Lower lobe of right lung (tissue), 2 donors: Measurements from ENCODE around the gene ZP1. TPM values are rescaled to one million over a fixed set of nuclear protein-coding genes. Genes with fewer than 3 reads are reported as not detected.

ENCODE experiments used
- ATAC-seq, 2 donors: fragments of 200-7000 bp; cut with Tn5 transposase; one replicate each; pipeline ENCODE4 v1.9.1; 2020 to 2022; ENCODE audit warnings: mild to moderate bottlenecking in 2 of 2, moderate library complexity in 2 of 2
- DNase-seq: peaks from one replicate; pipeline ENCODE4 v3.0.0-alpha.2; 2020
- H3K27ac ChIP-seq: fragments of 200-600 bp; one replicate; pipeline ENCODE4 v1.8.0; 2022
- H3K27me3 ChIP-seq: fragments of 200-600 bp; one replicate; pipeline ENCODE4 v1.8.0; 2022; ENCODE audit warnings: low read depth
- H3K36me3 ChIP-seq: fragments of 200-600 bp; one replicate; pipeline ENCODE4 v1.8.0; 2022; ENCODE audit warnings: mild to moderate bottlenecking
- H3K4me1 ChIP-seq: fragments of 200-600 bp; one replicate; pipeline ENCODE4 v1.8.0; 2022
- H3K4me3 ChIP-seq: fragments of 200-600 bp; one replicate; pipeline ENCODE4 v1.8.0; 2022; ENCODE audit warnings: mild to moderate bottlenecking
- H3K9me3 ChIP-seq: fragments of 200-600 bp; one replicate; pipeline ENCODE4 v1.8.0; 2022
- CTCF ChIP-seq: fragments of 200-600 bp; IDR thresholded peaks from one replicate; pipeline ENCODE4 v1.8.0; 2022; ENCODE audit warnings: antibody characterized with exemption, mild to moderate bottlenecking
- intact Hi-C: fragments of 100-400 bp; cut with DNase I; formaldehyde crosslinking; loops from one replicate; pipeline ENCODE4 v1.11.0; 2022
- total RNA-seq: library from RNA; stranded (reverse); fragmentation: NEBNext Ultra II Directional; extraction: Animal tissue kit (Norgen Biotek cat#: 25700); gene quantifications from one replicate; pipeline ENCODE4 v1.2.1, GENCODE V29; 2021
- donor health status: DM: no; HTN: yes; CAD: no; lungs with severe emphysema.

The ZP1 gene
- total RNA-seq, 1 donor from 2014 or later, result not detected

GRCh38 chr11:60876168-60876485, 8.8 kb downstream of the ZP1 start:
- no peak for DNase-seq
- H3K4me1 ChIP-seq, result peaks cover 19% of the 10 kb centered on the region
- intact Hi-C loops, result no loop called here
- H3K36me3 ChIP-seq, result peaks cover 19% of the 10 kb centered on the region
- no peak overlapping the region for H3K27ac ChIP-seq
- no peak overlapping the region for H3K4me3 ChIP-seq
- H3K27me3 ChIP-seq, result no peaks in the 10 kb centered on the region
- no peaks in the 10 kb centered on the region for H3K9me3 ChIP-seq
- TF ChIP-seq CTCF, result no peak
- ATAC-seq, result no peak

GRCh38 chr11:60878245-60879101, 11.1 kb downstream of the ZP1 start:
- DNase-seq, result no peak

GRCh38 chr11:60879104-60879503, 11.8 kb downstream of the ZP1 start:
- H3K27ac ChIP-seq, result no peak overlapping the region
- no peak for TF ChIP-seq CTCF

More at GRCh38 chr11:60878245-60879101, 11.1 kb downstream of the ZP1 start:
- no peak for ATAC-seq
- H3K36me3 ChIP-seq, result peaks cover 19% of the 10 kb centered on the region
- no peaks in the 10 kb centered on the region for H3K9me3 ChIP-seq
- no peaks in the 10 kb centered on the region for H3K4me1 ChIP-seq
- no peak overlapping the region for H3K27ac ChIP-seq
- TF ChIP-seq CTCF, result no peak
- intact Hi-C loops, result no loop called here
- H3K4me3 ChIP-seq, result no peak overlapping the region
- no peaks in the 10 kb centered on the region for H3K27me3 ChIP-seq

GRCh38 chr11:60879971-60880588, 12.7 kb downstream of the ZP1 start:
- no peak for TF ChIP-seq CTCF
- no peaks in the 10 kb centered on the region for H3K4me1 ChIP-seq
- no peak overlapping the region for H3K4me3 ChIP-seq
- no peak for DNase-seq
- H3K36me3 ChIP-seq, result peaks cover 19% of the 10 kb centered on the region
- no peaks in the 10 kb centered on the region for H3K9me3 ChIP-seq
- ATAC-seq, result no peak
- H3K27ac ChIP-seq, result no peak overlapping the region
- H3K27me3 ChIP-seq, result no peaks in the 10 kb centered on the region
- intact Hi-C loops, result no loop called here

More at GRCh38 chr11:60879104-60879503, 11.8 kb downstream of the ZP1 start:
- no peak for DNase-seq
- intact Hi-C loops, result no loop called here
- ATAC-seq, result no peak
- Histone ChIP-seq H3K9me3 (no peaks in the 10 kb centered on the region), H3K36me3 (peaks cover 19% of the 10 kb centered on the region), H3K4me1 (no peaks in the 10 kb centered on the region), H3K4me3 (no peak overlapping the region), H3K27me3 (no peaks in the 10 kb centered on the region)

GRCh38 chr11:60880643-60881282, 13.4 kb downstream of the ZP1 start:
- no peak for TF ChIP-seq CTCF

More at GRCh38 chr11:60880643-60881282, 13.4 kb downstream of the ZP1 start:
- Histone ChIP-seq H3K9me3 (no peaks in the 10 kb centered on the region), H3K27me3 (no peaks in the 10 kb centered on the region), H3K27ac (no peak overlapping the region), H3K4me1 (no peaks in the 10 kb centered on the region), H3K4me3 (no peak overlapping the region), H3K36me3 (peaks cover 16% of the 10 kb centered on the region)
- ATAC-seq (no peak), DNase-seq (no peak)
- intact Hi-C loops, result no loop called here
